ENCODE results near the gene EIPR1.

- TF ChIP-seq POLR2AphosphoS5 (IDR thresholded peaks at IDR 0.05; ENCODE audit: low read depth, low read length) (no peak), POLR2A (IDR thresholded peaks at IDR 0.05; ENCODE audit: low read depth, low read length) (no peak)
Observed at GRCh38 chr2:3399829-3400228, 22.2 kb upstream of the EIPR1 start.
